Measurements from ENCODE around the gene SEC24A.
"Not testable (repeated sequence)": the region's sequence is repeated elsewhere in the genome, so short reads cannot be mapped to it uniquely, and the experiment has no call there.

Gene SEC24A

GRCh38 chr5:134649163-134649835 lies 714 bp downstream of the SEC24A start:
- DNase-seq (ENCODE audit: low read depth in 2 of 3, low spot score in 2 of 3), result no peak

GRCh38 chr5:134650660-134651059 lies 2.1 kb downstream of the SEC24A start:
- DNase-seq (ENCODE audit: low read depth in 2 of 3, low spot score in 2 of 3), result not testable (repeated sequence)

GRCh38 chr5:134651531-134651930 lies 2.9 kb downstream of the SEC24A start:
- DNase-seq (ENCODE audit: low read depth in 2 of 3, low spot score in 2 of 3), result no peak

GRCh38 chr5:134656690-134657089 lies 8.1 kb downstream of the SEC24A start:
- DNase-seq (ENCODE audit: low read depth in 2 of 3, low spot score in 2 of 3), result no peak

GRCh38 chr5:134659456-134659855 lies 10.9 kb downstream of the SEC24A start:
- no peak for DNase-seq (ENCODE audit: low read depth in 2 of 3, low spot score in 2 of 3)

GRCh38 chr5:134659922-134660321 lies 11.3 kb downstream of the SEC24A start:
- no peak for DNase-seq (ENCODE audit: low read depth in 2 of 3, low spot score in 2 of 3)

- DNase-seq (ENCODE audit: low read depth in 2 of 3, low spot score in 2 of 3), result no peak
Observed at GRCh38 chr5:134662971-134663370, 14.4 kb downstream of the SEC24A start.

- no peak for DNase-seq (ENCODE audit: low read depth in 2 of 3, low spot score in 2 of 3)
Observed at GRCh38 chr5:134664448-134664847, 15.9 kb downstream of the SEC24A start.

GRCh38 chr5:134673546-134673945 lies 25.0 kb downstream of the SEC24A start:
- not testable (repeated sequence) for DNase-seq (ENCODE audit: low read depth in 2 of 3, low spot score in 2 of 3)

- not testable (repeated sequence) for DNase-seq (ENCODE audit: low read depth in 2 of 3, low spot score in 2 of 3)
Observed at GRCh38 chr5:134677357-134677756, 28.8 kb downstream of the SEC24A start.

- not testable (repeated sequence) for DNase-seq (ENCODE audit: low read depth in 2 of 3, low spot score in 2 of 3)
Observed at GRCh38 chr5:134690144-134690543, 41.6 kb downstream of the SEC24A start.

GRCh38 chr5:134692722-134693121 lies 44.1 kb downstream of the SEC24A start:
- no peak for DNase-seq (ENCODE audit: low read depth in 2 of 3, low spot score in 2 of 3)

- DNase-seq (ENCODE audit: low read depth in 2 of 3, low spot score in 2 of 3), result no peak
Observed at GRCh38 chr5:134708301-134708700, 59.7 kb downstream of the SEC24A start.

GRCh38 chr5:134714120-134714519 lies 65.5 kb downstream of the SEC24A start:
- no peak for DNase-seq (ENCODE audit: low read depth in 2 of 3, low spot score in 2 of 3)

GRCh38 chr5:134714541-134714940 lies 66.0 kb downstream of the SEC24A start:
- no peak for DNase-seq (ENCODE audit: low read depth in 2 of 3, low spot score in 2 of 3)

- not testable (repeated sequence) for DNase-seq (ENCODE audit: low read depth in 2 of 3, low spot score in 2 of 3)
Observed at GRCh38 chr5:134715466-134715865, 66.9 kb downstream of the SEC24A start.

- no peak for DNase-seq (ENCODE audit: low read depth in 2 of 3, low spot score in 2 of 3)
Observed at GRCh38 chr5:134724872-134725271, 76.3 kb downstream of the SEC24A start.

- no peak for DNase-seq (ENCODE audit: low read depth in 2 of 3, low spot score in 2 of 3)
Observed at GRCh38 chr5:134732819-134733218, 84.2 kb downstream of the SEC24A start.

GRCh38 chr5:134735243-134735642 lies 86.7 kb downstream of the SEC24A start:
- DNase-seq (ENCODE audit: low read depth in 2 of 3, low spot score in 2 of 3), result no peak

GRCh38 chr5:134736173-134736812 lies 87.7 kb downstream of the SEC24A start:
- no peak for DNase-seq (ENCODE audit: low read depth in 2 of 3, low spot score in 2 of 3)

GRCh38 chr5:134738133-134738962 lies 89.8 kb downstream of the SEC24A start, which contains the start of gene CAMLG:
Gene CAMLG, plus strand, starts transcription at chr5:134738548. Its CDS starts 73 bp downstream, at chr5:134738621.
- peak; percentile 90 to 96 (median 90) for DNase-seq (ENCODE audit: low read depth in 2 of 3, low spot score in 2 of 3)

Measured in activated CD8-positive, alpha-beta memory T cell treated with anti-CD3 and anti-CD28 coated beads for 48 hours (primary cell).